ENCODE results near the gene ZNF3.

The ZNF3 gene

GRCh38 chr7:100107890-100108289, 26.4 kb upstream of the ZNF3 start:
- no peak for DNase-seq (ENCODE audit: low spot score)
- in situ Hi-C loops (cut with MboI; ENCODE audit: low sequenced_read_pairs, unreplicated experiment) = no loop called here
- no peak for TF ChIP-seq CTCF (IDR thresholded peaks at IDR 0.05; ENCODE audit: borderline replicate concordance, control extremely low read depth, extremely low read depth, insufficient read depth, missing control alignments)

- in situ Hi-C loops (cut with MboI; ENCODE audit: low sequenced_read_pairs, unreplicated experiment) = no loop called here
- TF ChIP-seq CTCF (IDR thresholded peaks at IDR 0.05; ENCODE audit: borderline replicate concordance, control extremely low read depth, extremely low read depth, insufficient read depth, missing control alignments) = no peak
- no peak for DNase-seq (ENCODE audit: low spot score)
Measured at GRCh38 chr7:100107125-100107737, 25.7 kb upstream of the ZNF3 start.

- in situ Hi-C loops (cut with MboI; ENCODE audit: low sequenced_read_pairs, unreplicated experiment) = no loop called here
- DNase-seq (ENCODE audit: low spot score) = no peak
Measured at GRCh38 chr7:100106633-100107032, 25.1 kb upstream of the ZNF3 start.

GRCh38 chr7:100105534-100105933, 24.0 kb upstream of the ZNF3 start:
- in situ Hi-C loops (cut with MboI; ENCODE audit: low sequenced_read_pairs, unreplicated experiment) = no loop called here
- DNase-seq (ENCODE audit: low spot score) = no peak
- TF ChIP-seq CTCF (IDR thresholded peaks at IDR 0.05; ENCODE audit: borderline replicate concordance, control extremely low read depth, extremely low read depth, insufficient read depth, missing control alignments) = no peak

More at GRCh38 chr7:100106633-100107032, 25.1 kb upstream of the ZNF3 start:
- no peak for TF ChIP-seq CTCF (IDR thresholded peaks at IDR 0.05; ENCODE audit: borderline replicate concordance, control extremely low read depth, extremely low read depth, insufficient read depth, missing control alignments)

GRCh38 chr7:100102950-100103840, 21.7 kb upstream of the ZNF3 start:
- no peak for DNase-seq (ENCODE audit: low spot score)
- in situ Hi-C loops (cut with MboI; ENCODE audit: low sequenced_read_pairs, unreplicated experiment) = no loop called here
- TF ChIP-seq CTCF (IDR thresholded peaks at IDR 0.05; ENCODE audit: borderline replicate concordance, control extremely low read depth, extremely low read depth, insufficient read depth, missing control alignments) = no peak

- in situ Hi-C loops (cut with MboI; ENCODE audit: low sequenced_read_pairs, unreplicated experiment) = no loop called here
- TF ChIP-seq CTCF (IDR thresholded peaks at IDR 0.05; ENCODE audit: borderline replicate concordance, control extremely low read depth, extremely low read depth, insufficient read depth, missing control alignments) = no peak
- DNase-seq (ENCODE audit: low spot score) = peak; percentile 99
Measured at GRCh38 chr7:100101016-100101862, 19.7 kb upstream of the ZNF3 start, which contains the start of the genes AP4M1 and MCM7. TSS of gene AP4M1 (plus strand) at chr7:100101643. CDS start at chr7:100101715, 72 bp downstream. TSS of gene MCM7 (minus strand) at chr7:100101397. CDS start at chr7:100101294, 103 bp downstream.

Measured in GM13976 (cell line).